DOHH2 (cell line): ENCODE results near the gene REEP6.

Experiments used
- H3F3A ChIP-seq: fragments of 200-600 bp; sonication (generic), shearing (Covaris generic); 2 replicates; pipeline ENCODE4 v1.6.0; 2016; ENCODE audit warnings: antibody characterized with exemption, mild to moderate bottlenecking; ENCODE audit not compliant: control insufficient read depth, insufficient read depth
- H3K27ac ChIP-seq: fragments of 200-600 bp; sonication (generic); 2 replicates; pipeline ENCODE4 v1.5.1; 2014; ENCODE audit warnings: low read depth, mild to moderate bottlenecking, low read length, moderate library complexity
- H3K27me3 ChIP-seq: fragments of 200-600 bp; sonication (generic); 2 replicates; pipeline ENCODE4 v1.6.1; 2014; ENCODE audit warnings: mild to moderate bottlenecking, low read length, mixed read lengths; ENCODE audit not compliant: control insufficient read depth
- H3K36me3 ChIP-seq: fragments of 200-600 bp; sonication (generic); 2 replicates; pipeline ENCODE4 v1.6.1; 2014; ENCODE audit warnings: mild to moderate bottlenecking, low read length, moderate library complexity, mixed read lengths; ENCODE audit not compliant: control insufficient read depth
- H3K4me1 ChIP-seq: fragments of 200-600 bp; sonication (generic); 2 replicates; pipeline ENCODE4 v1.6.1; 2014; ENCODE audit warnings: mild to moderate bottlenecking, low read length, mixed read lengths; ENCODE audit not compliant: control insufficient read depth
- H3K4me2 ChIP-seq: fragments of 200-600 bp; sonication (generic); 2 replicates; pipeline ENCODE4 v1.6.0; 2014; ENCODE audit warnings: mild to moderate bottlenecking, low read length, moderate library complexity
- H3K4me3 ChIP-seq: fragments of 200-600 bp; sonication (generic); 2 replicates; pipeline ENCODE4 v1.5.1; 2014; ENCODE audit warnings: mild to moderate bottlenecking, low read length, mixed read lengths
- H3K79me2 ChIP-seq: fragments of 200-600 bp; sonication (generic); 2 replicates; pipeline ENCODE4 v1.6.1; 2014; ENCODE audit warnings: mild to moderate bottlenecking, low read length, mixed read lengths; ENCODE audit not compliant: control insufficient read depth
- H3K9me2 ChIP-seq: fragments of 200-600 bp; sonication (generic); replicated peaks from 2 replicates; pipeline ENCODE4 v1.6.1; 2014; ENCODE audit warnings: mild to moderate bottlenecking, low read length, mixed read lengths; ENCODE audit not compliant: control insufficient read depth
- H3K9me3 ChIP-seq: fragments of 200-600 bp; sonication (generic); 2 replicates; pipeline ENCODE4 v1.6.1; 2014; ENCODE audit warnings: antibody characterized with exemption, low read length, mixed read lengths; ENCODE audit not compliant: control insufficient read depth, insufficient read depth
- H4K20me1 ChIP-seq: fragments of 200-600 bp; sonication (generic); 2 replicates; pipeline ENCODE4 v1.6.0; 2014; ENCODE audit warnings: low read depth, mild to moderate bottlenecking, antibody characterized with exemption, low read length, moderate library complexity; ENCODE audit not compliant: control insufficient read depth, insufficient read depth
- CTCF ChIP-seq: fragments of 200-600 bp; sonication (generic); IDR thresholded peaks from one replicate; pipeline ENCODE4 v1.5.1; 2014; ENCODE audit warnings: antibody characterized with exemption, mild to moderate bottlenecking, low read depth, low read length; ENCODE audit not compliant: poor library complexity, severe bottlenecking
- EZH2phosphoT487 ChIP-seq: fragments of 200-600 bp; sonication (generic); IDR thresholded peaks from 2 replicates; pipeline ENCODE4 v1.6.1; 2017; ENCODE audit warnings: borderline replicate concordance, mild to moderate bottlenecking, antibody characterized with exemption, low read length, moderate library complexity, mixed read lengths

REEP6 gene

GRCh38 chr19:1451916-1452801, 38.8 kb upstream of the REEP6 start:
- Histone ChIP-seq H3K4me2 (no peak overlapping the region), H3K9me2 (no peaks in the 10 kb centered on the region), H3K4me1 (peaks cover 37% of the 10 kb centered on the region), H3K36me3 (no peaks in the 10 kb centered on the region), H4K20me1 (peaks cover 6% of the 10 kb centered on the region), H3K4me3 (no peak overlapping the region), H3K27me3 (peaks cover 34% of the 10 kb centered on the region), H3K79me2 (no peaks in the 10 kb centered on the region), H3K27ac (no peak overlapping the region), H3F3A (peaks cover 8% of the 10 kb centered on the region; the same call in 1 of the 2 replicates), H3K9me3 (no peaks in the 10 kb centered on the region)
- TF ChIP-seq CTCF (no peak), EZH2phosphoT487 (no peak)

GRCh38 chr19:1452802-1453524, 38.0 kb upstream of the REEP6 start:
- H3K27ac ChIP-seq: no peak overlapping the region
- H4K20me1 ChIP-seq: peaks cover 6% of the 10 kb centered on the region
- H3K27me3 ChIP-seq: peaks cover 28% of the 10 kb centered on the region
- TF ChIP-seq EZH2phosphoT487: no peak
- TF ChIP-seq CTCF: no peak
- peaks cover 37% of the 10 kb centered on the region for H3K4me1 ChIP-seq
- no peak overlapping the region for H3K4me3 ChIP-seq
- H3K4me2 ChIP-seq: no peak overlapping the region
- H3K36me3 ChIP-seq: no peaks in the 10 kb centered on the region
- H3K79me2 ChIP-seq: no peaks in the 10 kb centered on the region
- peaks cover 8% of the 10 kb centered on the region; the same call in 1 of the 2 replicates for H3F3A ChIP-seq
- H3K9me2 ChIP-seq: no peaks in the 10 kb centered on the region
- H3K9me3 ChIP-seq: no peaks in the 10 kb centered on the region

- H3K27ac ChIP-seq: 0 out of 2 replicates have a peak overlapping the region, but pooled peaks have one; percentile 5
- no peak overlapping the region for H3K4me3 ChIP-seq
- no peak overlapping the region; the same call in 1 of the 2 replicates for H3K4me2 ChIP-seq
- peaks cover 26% of the 10 kb centered on the region for H3K27me3 ChIP-seq
- no peaks in the 10 kb centered on the region for H3K9me2 ChIP-seq
- no peaks in the 10 kb centered on the region for H3K36me3 ChIP-seq
- peaks cover 6% of the 10 kb centered on the region for H4K20me1 ChIP-seq
- H3F3A ChIP-seq: peaks cover 8% of the 10 kb centered on the region; the same call in 1 of the 2 replicates
- H3K79me2 ChIP-seq: no peaks in the 10 kb centered on the region
- H3K9me3 ChIP-seq: no peaks in the 10 kb centered on the region
- TF ChIP-seq CTCF (no peak), EZH2phosphoT487 (no peak)
- peaks cover 37% of the 10 kb centered on the region for H3K4me1 ChIP-seq
Measured at GRCh38 chr19:1453525-1454364, 37.2 kb upstream of the REEP6 start.
